NCI-H1930 (cell line): ENCODE data around the gene FBRSL1.
"Not testable (repeated sequence)": the region's sequence is repeated elsewhere in the genome, so short reads cannot be mapped to it uniquely, and the experiment has no call there.

Experiments used
- DNase-seq, 2 experiments: peaks; one replicate each; lab custom pipeline; 2025; lab: John Stamatoyannopoulos, UW

Gene FBRSL1

DNA sequence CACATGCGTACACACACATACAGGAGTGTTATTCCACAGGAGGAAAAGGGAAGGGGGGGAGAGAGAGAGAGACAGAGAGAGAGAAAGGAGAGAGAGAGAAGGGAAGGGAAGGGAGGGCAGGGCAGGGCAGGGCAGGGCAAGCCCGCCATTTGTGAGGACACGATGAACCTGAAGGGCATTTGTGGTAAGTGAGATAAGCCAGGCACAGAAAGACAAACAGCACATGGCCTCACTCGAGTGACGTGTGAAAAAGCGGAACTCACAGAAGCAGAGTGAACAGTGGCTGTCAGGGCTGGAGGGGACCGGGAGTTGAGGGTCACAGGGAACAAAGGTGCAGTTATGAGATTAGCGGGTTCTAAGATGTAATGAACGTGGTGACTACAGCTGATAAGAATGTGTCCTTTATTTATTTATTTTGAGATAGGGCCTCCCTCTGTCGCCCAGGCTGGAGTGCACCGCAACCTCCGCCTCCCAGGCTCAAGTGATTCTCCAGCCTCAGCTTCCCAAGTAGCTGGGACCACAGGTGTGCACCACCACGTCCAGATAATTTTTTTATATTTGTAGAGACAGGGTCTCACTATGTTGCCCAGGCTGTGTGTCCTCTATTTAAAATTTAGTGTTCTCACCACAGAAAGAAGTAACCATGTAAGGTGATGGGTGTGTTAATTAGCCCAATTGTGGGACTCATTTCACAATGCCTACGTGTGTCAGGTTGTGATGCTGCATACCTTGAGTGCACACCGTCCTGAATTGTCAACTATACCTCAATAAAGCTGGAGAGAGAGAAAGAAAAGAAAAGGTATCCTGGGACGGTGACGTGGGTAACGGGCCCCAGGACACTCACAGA, 18.7 kb upstream of the FBRSL1 start:
- no peak for DNase-seq

- no peak for DNase-seq
Observed at GRCh38 chr12:132471858-132472255, 18.1 kb upstream of the FBRSL1 start.

GRCh38 chr12:132472386-132472785, 17.6 kb upstream of the FBRSL1 start:
- DNase-seq, result no peak

DNA sequence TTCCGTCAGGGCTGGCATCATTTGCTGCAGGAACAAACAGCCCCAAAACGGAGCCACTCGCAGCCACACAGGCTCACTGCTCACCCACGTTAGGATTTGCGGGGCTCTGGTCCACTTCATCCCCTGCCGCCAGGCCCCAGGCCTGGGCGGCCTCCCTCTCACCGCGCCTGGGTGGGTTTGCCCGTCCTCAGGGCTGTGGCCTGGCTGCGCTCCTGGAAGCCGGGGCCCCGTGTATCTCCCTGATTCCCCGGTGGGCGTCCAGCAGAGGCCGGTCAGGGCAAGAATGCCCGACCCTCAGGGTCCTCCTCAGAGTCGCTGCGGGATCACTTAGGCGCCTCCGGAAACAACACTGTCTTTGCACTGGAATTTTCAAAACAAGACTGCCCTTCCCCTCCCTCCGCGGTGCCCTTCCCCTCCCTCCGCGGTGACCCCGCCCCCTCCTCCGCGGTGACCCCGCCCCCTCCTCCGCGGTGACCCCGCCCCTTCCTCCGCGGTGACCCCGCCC, 15.7 kb upstream of the FBRSL1 start:
- DNase-seq, result no peak

DNA sequence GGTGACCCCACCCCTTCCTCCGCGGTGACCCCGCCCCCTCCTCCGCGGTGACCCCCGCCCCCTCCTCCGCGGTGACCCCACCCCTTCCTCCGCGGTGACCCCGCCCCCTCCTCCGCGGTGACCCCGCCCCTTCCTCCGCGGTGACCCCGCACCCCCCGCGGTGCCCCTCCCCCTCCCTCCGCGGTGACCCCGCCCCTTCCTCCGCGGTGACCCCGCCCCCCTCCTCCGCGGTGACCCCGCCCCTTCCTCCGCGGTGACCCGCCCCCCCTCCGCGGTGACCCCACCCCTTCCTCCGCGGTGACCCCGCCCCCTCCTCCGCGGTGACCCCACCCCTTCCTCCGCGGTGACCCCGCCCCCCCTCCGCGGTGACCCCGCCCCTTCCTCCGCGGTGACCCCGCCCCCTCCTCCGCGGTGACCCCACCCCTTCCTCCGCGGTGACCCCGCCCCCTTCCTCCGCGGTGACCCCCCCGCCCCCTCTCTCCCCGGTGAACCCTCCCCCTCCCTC, 15.1 kb upstream of the FBRSL1 start:
- DNase-seq, result not testable (repeated sequence)

DNA sequence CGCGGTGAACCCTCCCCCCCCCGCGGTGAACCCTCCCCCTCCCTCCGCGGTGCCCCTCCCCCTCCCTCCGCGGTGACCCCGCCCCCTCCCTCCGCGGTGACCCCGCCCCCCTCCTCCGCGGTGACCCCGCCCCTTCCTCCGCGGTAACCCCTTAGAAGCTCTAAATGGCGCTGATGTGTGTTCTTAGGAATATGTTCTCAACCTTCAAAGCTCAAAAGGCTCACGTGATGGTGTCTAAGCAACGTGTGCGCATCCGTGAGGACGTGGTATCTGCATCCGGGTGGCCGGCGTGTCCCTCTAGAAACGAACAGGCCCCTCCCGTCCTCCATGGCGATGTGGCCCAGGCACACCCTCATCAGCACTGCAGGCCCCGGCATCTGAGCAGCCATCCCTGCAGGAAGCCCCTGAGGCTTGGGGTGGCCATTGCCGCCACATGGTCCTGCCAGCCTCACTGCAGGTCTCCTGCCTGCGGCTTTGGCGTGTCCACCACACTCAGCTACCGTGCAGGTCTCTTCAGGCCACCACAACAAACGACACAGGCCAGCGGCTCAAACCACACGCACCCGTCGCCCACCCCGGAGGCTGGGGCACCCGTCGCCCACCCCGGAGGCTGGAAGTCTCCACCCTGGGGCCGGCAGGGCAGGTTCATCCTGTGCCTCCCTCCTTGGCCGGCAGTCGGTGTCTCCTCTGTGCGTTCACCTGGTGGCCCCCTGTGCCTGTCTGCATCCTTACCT, 14.5 kb upstream of the FBRSL1 start:
- peak; percentile 42 for DNase-seq

DNA sequence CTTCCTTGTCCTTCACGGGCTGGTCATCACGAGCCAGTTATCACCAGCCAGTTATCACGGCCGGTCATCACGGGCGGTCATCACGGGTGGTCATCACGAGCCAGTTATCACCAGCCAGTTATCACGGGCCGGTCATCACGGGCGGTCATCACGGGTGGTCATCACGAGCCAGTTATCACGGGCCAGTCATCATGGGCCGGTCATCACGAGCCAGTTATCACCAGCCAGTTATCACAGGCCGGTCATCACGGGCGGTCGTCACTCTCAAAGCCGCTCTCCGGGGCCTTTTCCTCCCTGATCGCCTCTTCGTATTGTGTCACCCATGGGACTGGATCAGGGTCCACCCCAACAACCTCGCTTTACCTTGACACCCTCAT, 13.9 kb upstream of the FBRSL1 start:
- no peak for DNase-seq

DNA sequence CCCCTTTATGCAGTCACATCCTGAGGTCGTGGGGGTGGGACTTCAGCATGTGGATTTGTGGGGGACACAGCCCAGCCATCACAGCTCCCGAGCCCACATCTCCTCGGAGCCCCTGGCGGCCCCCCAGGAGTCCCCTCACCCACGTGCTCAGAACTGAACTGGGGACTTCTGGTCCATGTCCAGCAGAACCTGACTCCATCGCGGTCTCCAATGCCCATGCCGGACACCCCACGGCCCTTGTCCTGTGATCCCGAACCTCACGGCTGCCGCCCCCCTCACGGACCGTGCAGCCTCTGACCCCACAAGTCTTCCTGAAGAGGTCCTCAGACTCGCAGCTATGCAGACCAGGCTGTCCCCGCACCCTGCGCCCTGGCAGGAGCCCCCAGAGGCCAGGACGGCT, 13.5 kb upstream of the FBRSL1 start:
- no peak for DNase-seq

GRCh38 chr12:132477017-132477702, 12.8 kb upstream of the FBRSL1 start:
- no peak for DNase-seq

- DNase-seq, result no peak
Observed at GRCh38 chr12:132477703-132478432, 12.1 kb upstream of the FBRSL1 start.

GRCh38 chr12:132478433-132478803, 11.5 kb upstream of the FBRSL1 start:
- no peak for DNase-seq

- no peak for DNase-seq
Observed at GRCh38 chr12:132478845-132479244, 11.1 kb upstream of the FBRSL1 start.

GRCh38 chr12:132479291-132479690, 10.7 kb upstream of the FBRSL1 start:
- DNase-seq, result no peak

DNA sequence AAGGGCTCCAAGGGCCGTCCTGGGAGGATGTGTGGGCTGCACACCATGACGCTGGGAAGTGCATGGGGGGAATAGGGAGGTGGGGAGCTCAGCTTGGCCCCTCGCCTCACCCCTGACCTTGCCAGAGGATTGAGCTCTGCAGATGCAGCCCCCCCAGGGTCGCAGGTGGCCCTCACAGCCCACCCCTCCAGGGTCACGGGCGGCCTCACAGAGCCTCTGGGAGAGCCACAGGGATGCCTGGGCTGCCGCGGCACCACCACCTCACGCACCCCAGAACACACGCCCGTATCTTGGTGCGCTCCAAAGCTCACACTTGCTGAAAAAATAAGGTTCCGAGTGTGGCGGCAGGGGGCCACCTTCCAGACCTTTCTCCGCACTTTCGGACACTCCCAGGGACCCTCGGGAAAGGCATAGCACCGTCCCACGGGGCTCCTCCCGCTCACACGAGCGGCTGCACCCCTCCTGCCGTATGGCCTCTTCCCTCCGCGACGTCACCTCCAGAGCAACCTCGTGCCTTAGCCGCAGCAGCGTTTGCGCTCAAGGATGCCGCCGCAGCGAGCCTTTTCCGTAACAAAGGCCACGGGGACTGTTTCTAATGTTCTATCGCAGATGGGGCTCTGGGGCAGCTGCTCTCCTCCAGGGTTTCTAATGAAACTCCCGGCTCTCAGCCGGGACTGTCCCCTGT, 9.9 kb upstream of the FBRSL1 start:
- no peak for DNase-seq

- no peak for DNase-seq
Observed at GRCh38 chr12:132480623-132481132, 9.3 kb upstream of the FBRSL1 start.

GRCh38 chr12:132481345-132481744, 8.6 kb upstream of the FBRSL1 start:
- DNase-seq, result no peak

GRCh38 chr12:132481771-132482745, 7.9 kb upstream of the FBRSL1 start:
- DNase-seq, result no peak

DNA sequence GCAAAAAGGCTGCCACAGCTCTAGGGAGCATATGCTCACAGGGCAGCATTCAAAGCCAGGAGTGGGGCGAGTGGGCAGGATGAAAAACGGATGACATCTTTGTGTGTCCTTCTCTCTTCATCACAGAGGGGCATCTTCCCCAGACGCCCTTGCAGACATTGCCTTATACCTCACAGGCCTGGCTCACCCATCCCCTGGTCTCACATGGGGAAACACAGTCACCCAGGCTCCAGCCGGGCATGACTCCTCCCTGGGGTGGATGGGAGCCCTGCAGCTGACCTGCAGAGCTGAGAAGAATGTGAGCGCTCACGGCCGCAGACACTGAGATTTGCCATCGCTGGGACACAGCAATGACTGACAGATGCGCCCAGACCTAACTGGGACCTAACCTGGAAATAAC, 7.2 kb upstream of the FBRSL1 start:
- DNase-seq, result no peak

GRCh38 chr12:132483208-132483607, 6.7 kb upstream of the FBRSL1 start:
- no peak for DNase-seq

DNA sequence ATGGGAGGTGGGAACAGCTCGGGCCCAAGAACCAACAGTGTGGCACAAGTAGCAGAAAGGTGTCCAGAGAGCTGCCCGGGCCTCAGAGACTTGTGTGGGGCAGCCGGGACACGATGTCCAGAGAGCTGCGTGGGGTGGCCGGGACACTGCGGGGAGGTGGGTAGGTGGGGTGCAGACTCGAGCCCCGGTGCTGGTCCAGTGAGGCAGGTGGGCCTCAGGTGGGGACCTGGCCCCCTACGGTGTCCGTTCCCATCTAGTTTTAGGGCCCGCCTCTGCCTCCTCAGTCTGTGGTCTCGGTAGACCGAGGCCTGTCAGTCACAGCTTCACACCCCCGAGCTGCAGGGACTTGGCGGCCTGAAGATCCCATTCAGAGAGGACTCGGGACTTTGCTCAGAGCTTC, 6.3 kb upstream of the FBRSL1 start:
- DNase-seq, result no peak
